HL-60 (cell line): ENCODE results near the gene ITGAD.

Experiments used
- DNase-seq, 2 experiments: peaks; one replicate each; pipeline ENCODE4 v3.0.0-alpha.2; 2010 to 2020; ENCODE audit warnings: low read depth in 1 of 2, low spot score in 1 of 2
- H3K27ac ChIP-seq: fragments of 250-450 bp; sonication (Bioruptor Pico); replicated peaks from 2 replicates; pipeline ENCODE4 v1.5.1; 2020; ENCODE audit warnings: mild to moderate bottlenecking, moderate library complexity
- H3K27me3 ChIP-seq: fragments of 250-450 bp; sonication (Bioruptor Pico); 2 replicates; pipeline ENCODE4 v1.5.1; 2021; ENCODE audit warnings: mild to moderate bottlenecking, moderate library complexity; ENCODE audit not compliant: insufficient read depth, poor library complexity, severe bottlenecking
- H3K4me3 ChIP-seq: replicated peaks from 2 replicates; pipeline ENCODE4 v1.5.1; 2011; ENCODE audit warnings: mild to moderate bottlenecking, control low read depth, low read length; ENCODE audit not compliant: insufficient read depth
- CTCF ChIP-seq: IDR thresholded peaks from one replicate; pipeline ENCODE4 v1.5.1; 2011; ENCODE audit warnings: low read length, control low read depth, inconsistent platforms; ENCODE audit not compliant: insufficient read depth
- GABPA ChIP-seq: IDR thresholded peaks from 2 replicates; pipeline ENCODE4 v1.6.1; 2012; ENCODE audit warnings: low read depth
- POLR2AphosphoS5 ChIP-seq: IDR thresholded peaks from 2 replicates; pipeline ENCODE4 v1.6.1; 2012; ENCODE audit warnings: low read depth
- REST ChIP-seq: IDR thresholded peaks from 2 replicates; pipeline ENCODE4 v1.6.1; 2012; ENCODE audit warnings: low read depth; ENCODE audit not compliant: insufficient replicate concordance
- SPI1 ChIP-seq: IDR thresholded peaks from 2 replicates; pipeline ENCODE4 v1.6.1; 2012; ENCODE audit warnings: low read depth, mild to moderate bottlenecking, borderline replicate concordance

Gene ITGAD

DNA sequence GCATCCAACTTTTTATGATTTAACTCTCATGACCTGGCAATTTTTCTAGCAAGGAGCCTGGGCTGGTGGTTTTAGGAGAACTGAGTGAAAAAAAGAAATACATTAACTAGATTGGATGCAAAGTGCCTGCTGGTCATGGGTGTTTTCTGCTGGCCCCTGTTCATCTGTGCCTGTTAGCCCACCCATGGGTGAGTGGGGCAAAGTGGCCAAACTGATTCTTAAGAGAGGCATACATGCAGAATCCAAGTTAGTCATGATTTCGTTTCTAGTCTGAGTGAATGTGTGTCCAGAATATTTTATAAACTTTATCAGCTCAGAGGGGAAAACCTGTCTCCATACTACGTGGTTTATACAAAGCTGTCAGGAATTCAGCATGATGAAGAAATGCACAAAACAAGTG lies 4.6 kb upstream of the ITGAD start:
- H3K27me3 ChIP-seq, result no peaks in the 10 kb centered on the region
- TF ChIP-seq SPI1, result no peak
- TF ChIP-seq REST, result no peak
- TF ChIP-seq CTCF, result no peak
- no peak for TF ChIP-seq GABPA
- TF ChIP-seq POLR2AphosphoS5, result no peak
- no peak for DNase-seq
- H3K27ac ChIP-seq, result no peak overlapping the region
- no peak overlapping the region for H3K4me3 ChIP-seq

GRCh38 chr16:31390504-31391041 lies 2.6 kb upstream of the ITGAD start:
- Histone ChIP-seq H3K4me3 (no peak overlapping the region), H3K27ac (no peak overlapping the region), H3K27me3 (no peaks in the 10 kb centered on the region)
- TF ChIP-seq CTCF (no peak), REST (no peak), SPI1 (no peak), POLR2AphosphoS5 (no peak), GABPA (no peak)
- no peak for DNase-seq

DNA sequence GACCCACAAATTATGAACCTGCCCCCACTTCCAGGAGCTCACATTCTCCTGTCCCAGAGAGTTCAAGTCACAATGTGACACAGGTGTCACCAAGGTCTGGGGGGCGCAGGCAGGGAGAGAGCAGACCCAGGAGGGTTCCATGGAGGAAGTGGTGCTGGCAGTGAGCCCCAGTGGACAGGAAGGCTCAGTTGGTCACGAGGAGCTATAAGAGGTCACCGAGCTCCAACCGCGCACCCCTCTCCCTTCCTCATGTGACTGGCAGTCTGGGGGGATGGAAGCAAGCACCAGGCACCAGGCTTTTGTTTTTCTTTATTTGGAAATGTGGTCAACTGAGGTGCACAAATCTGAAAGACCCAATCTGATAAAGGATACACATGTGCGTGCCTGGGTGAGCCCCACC lies 2.5 kb downstream of the ITGAD start:
- no peak for TF ChIP-seq POLR2AphosphoS5
- DNase-seq, result no peak
- Histone ChIP-seq H3K27ac (no peak overlapping the region), H3K27me3 (no peaks in the 10 kb centered on the region), H3K4me3 (no peak overlapping the region)

DNA sequence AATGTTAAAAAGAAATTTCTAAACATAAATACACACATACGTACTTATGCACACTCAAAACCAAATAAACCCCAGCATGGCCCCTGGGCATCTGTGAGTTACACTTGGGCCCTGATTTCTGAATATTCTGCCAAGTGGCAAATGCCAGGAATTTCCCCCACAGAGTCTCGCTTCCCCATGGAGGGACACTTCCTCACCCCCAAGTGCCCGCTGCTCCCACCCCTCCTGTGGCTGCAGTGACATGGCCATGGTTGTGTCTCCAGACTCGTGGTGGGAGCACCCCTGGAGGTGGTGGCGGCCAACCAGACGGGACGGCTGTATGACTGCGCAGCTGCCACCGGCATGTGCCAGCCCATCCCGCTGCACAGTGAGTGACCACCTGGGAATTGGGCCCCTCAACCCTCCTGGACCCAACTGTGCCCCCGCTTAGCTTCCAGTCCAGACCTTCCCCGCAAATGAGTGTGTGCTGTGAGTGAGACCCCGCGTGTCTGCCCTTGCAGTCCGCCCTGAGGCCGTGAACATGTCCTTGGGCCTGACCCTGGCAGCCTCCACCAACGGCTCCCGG lies 4.0 kb downstream of the ITGAD start:
- TF ChIP-seq POLR2AphosphoS5, result no peak
- TF ChIP-seq CTCF, result no peak
- TF ChIP-seq REST, result no peak
- no peak for TF ChIP-seq SPI1
- TF ChIP-seq GABPA, result no peak
- no peak for DNase-seq
- Histone ChIP-seq H3K4me3 (no peak overlapping the region), H3K27ac (no peak overlapping the region), H3K27me3 (no peaks in the 10 kb centered on the region)
